CD14-positive monocyte (primary cell): Measurements from ENCODE around the gene SLC32A1. TPM values are rescaled to one million over a fixed set of nuclear protein-coding genes. Genes with fewer than 3 reads are reported as not detected.

Experiments
- DNase-seq, 3 donors: peaks; one replicate each; pipeline ENCODE4 v3.0.0-alpha.2; 2011 to 2022
- H2AFZ ChIP-seq: 2 replicates; pipeline ENCODE4 v1.6.0; 2012; ENCODE audit warnings: mild to moderate bottlenecking, low read depth, low read length, inconsistent platforms; ENCODE audit not compliant: insufficient read depth, poor library complexity, severe bottlenecking
- H3K27ac ChIP-seq, 2 donors: 1 replicate in 1 of 2; 2 replicates in 1 of 2; pipeline ENCODE4 v1.5.1; 2012 to 2013; ENCODE audit warnings: low read length in 2 of 2, control low read depth in 1 of 2, inconsistent platforms in 1 of 2, low read depth in 1 of 2, mild to moderate bottlenecking in 1 of 2
- H3K27me3 ChIP-seq, 2 donors: one replicate each; pipeline versions ENCODE4 v1.6.0 to v1.6.1; 2011 to 2013; ENCODE audit warnings: low read length in 2 of 2; ENCODE audit not compliant: control insufficient read depth in 2 of 2, insufficient read depth in 2 of 2
- H3K36me3 ChIP-seq, 2 donors: replicated peaks in 1 of 2; 1 replicate in 1 of 2; 2 replicates in 1 of 2; pipeline versions ENCODE4 v1.5.1 to v1.6.1; 2012 to 2013; ENCODE audit warnings: low read length in 2 of 2, control low read depth in 1 of 2, inconsistent platforms in 1 of 2, mild to moderate bottlenecking in 1 of 2; ENCODE audit not compliant: insufficient read depth in 2 of 2, control insufficient read depth in 1 of 2
- H3K4me1 ChIP-seq, 2 donors: 1 replicate in 1 of 2; 2 replicates in 1 of 2; pipeline versions ENCODE4 v1.5.1 to v1.6.1; 2012 to 2013; ENCODE audit warnings: low read length in 2 of 2, control low read depth in 1 of 2, inconsistent platforms in 1 of 2, mild to moderate bottlenecking in 1 of 2, moderate library complexity in 1 of 2; ENCODE audit not compliant: insufficient read depth in 2 of 2, control insufficient read depth in 1 of 2
- H3K4me2 ChIP-seq: replicated peaks from 2 replicates; pipeline ENCODE3; 2012; ENCODE audit warnings: low read length, moderate library complexity, mild to moderate bottlenecking; ENCODE audit not compliant: poor library complexity, severe bottlenecking; ENCODE audit errors: extremely low read depth
- H3K4me3 ChIP-seq, 3 experiments: fragments of 200-600 bp in 1 of 3; sonication (generic) in 1 of 3; replicated peaks in 1 of 3; 1 replicate in 2 of 3; 2 replicates in 1 of 3; pipeline ENCODE4 v1.5.1; 2011 to 2013; ENCODE audit warnings: low read length in 3 of 3, mild to moderate bottlenecking in 3 of 3, control low read depth in 2 of 3, low read depth in 2 of 3, inconsistent platforms in 1 of 3, moderate library complexity in 1 of 3
- H3K79me2 ChIP-seq: 2 replicates; pipeline ENCODE4 v1.6.0; 2012; ENCODE audit warnings: mild to moderate bottlenecking, control low read depth, inconsistent platforms, low read length, moderate library complexity; ENCODE audit not compliant: insufficient read depth
- H3K9ac ChIP-seq: 2 replicates; pipeline ENCODE4 v1.6.0; 2017; ENCODE audit warnings: low read length, mild to moderate bottlenecking; ENCODE audit not compliant: insufficient read depth, poor library complexity, severe bottlenecking
- H3K9me3 ChIP-seq, 2 donors: replicated peaks in 1 of 2; 1 replicate in 1 of 2; 2 replicates in 1 of 2; pipeline versions ENCODE4 v1.5.1 to v1.6.1; 2012 to 2013; ENCODE audit warnings: low read length in 2 of 2, control low read depth in 1 of 2; ENCODE audit not compliant: control insufficient read depth in 1 of 2, insufficient read depth in 1 of 2
- H4K20me1 ChIP-seq: 2 replicates; pipeline ENCODE4 v1.6.0; 2012; ENCODE audit warnings: mild to moderate bottlenecking, low read length, control low read depth, moderate library complexity; ENCODE audit not compliant: insufficient read depth
- H3K27ac Mint-ChIP-seq, 7 donors: one replicate each; pipeline ENCODE4 v1.8.0; 2020; ENCODE audit warnings: mild to moderate bottlenecking in 7 of 7, mixed read lengths in 7 of 7, moderate library complexity in 6 of 7, inconsistent platforms in 2 of 7
- H3K27me3 Mint-ChIP-seq, 3 donors: one replicate each; pipeline ENCODE4 v1.8.0; 2021 to 2022; ENCODE audit warnings: low read depth in 3 of 3, mild to moderate bottlenecking in 3 of 3, mixed read lengths in 3 of 3, moderate library complexity in 3 of 3, inconsistent platforms in 1 of 3
- H3K36me3 Mint-ChIP-seq, 2 donors: one replicate each; pipeline ENCODE4 v1.8.0; 2020; ENCODE audit warnings: mixed read lengths in 2 of 2, inconsistent platforms in 1 of 2, mild to moderate bottlenecking in 1 of 2
- H3K4me1 Mint-ChIP-seq: one replicate; pipeline ENCODE4 v1.8.0; 2020; ENCODE audit warnings: mild to moderate bottlenecking, mixed read lengths
- H3K4me3 Mint-ChIP-seq, 2 donors: one replicate each; pipeline ENCODE4 v1.8.0; 2020; ENCODE audit warnings: mild to moderate bottlenecking in 2 of 2, mixed read lengths in 2 of 2, moderate library complexity in 1 of 2
- H3K9me3 Mint-ChIP-seq, 7 donors: one replicate each; pipeline ENCODE4 v1.8.0; 2020 to 2022; ENCODE audit warnings: mixed read lengths in 7 of 7, mild to moderate bottlenecking in 6 of 7, moderate library complexity in 6 of 7, inconsistent platforms in 2 of 7
- CTCF ChIP-seq: fragments of 200-600 bp; IDR thresholded peaks from one replicate; pipeline ENCODE4 v1.8.0; 2022; ENCODE audit warnings: antibody characterized with exemption, mild to moderate bottlenecking
- WGBS: methylation state at CpG from one replicate; pipeline ENCODE4 v1.1.5; 2013; ENCODE audit warnings: missing lambda C conversion rate; ENCODE audit not compliant: insufficient coverage; 5-methylcytosine and 5-hydroxymethylcytosine counted together
- intact Hi-C, 2 donors: fragments of 100-400 bp; cut with micrococcal nuclease; formaldehyde crosslinking; loops; one replicate each; pipeline versions ENCODE4 v1.15.0 to v1.15.1; 2023
- polyA plus RNA-seq, 3 donors: library from polyadenylated mRNA; depleted of rRNA in 1 of 3; unstranded in 2 of 3; stranded (reverse) in 1 of 3; fragments of 300-500 nt in 2 of 3; fragments of >200 nt in 1 of 3; fragmentation: Illumina TruSeq in 2 of 3; gene quantifications; 1 replicate in 2 of 3; 2 replicates in 1 of 3; pipeline ENCODE4 v1.2.3, GENCODE V29; 2012 to 2021

Gene SLC32A1
- polyA plus RNA-seq, 3 donors = not detected

GRCh38 chr20:38676576-38676975 lies 47.7 kb upstream of the SLC32A1 start:
- peaks cover 0 to 6% of the 10 kb centered on the region in 2 donors for H3K36me3 Mint-ChIP-seq
- Histone ChIP-seq H3K4me3 (no peak overlapping the region), H2AFZ (no peak overlapping the region), H3K9me3 (peaks cover 0 to 6% of the 10 kb centered on the region in 2 donors), H3K79me2 (no peaks in the 10 kb centered on the region), H3K36me3 (no peaks in the 10 kb centered on the region), H3K27ac (no peak overlapping the region), H4K20me1 (no peaks in the 10 kb centered on the region), H3K4me2 (no peak overlapping the region), H3K4me1 (peaks cover 8 to 10% of the 10 kb centered on the region in 2 donors), H3K27me3 (peaks cover 20 to 39% of the 10 kb centered on the region in 2 donors), H3K9ac (no peak overlapping the region)
- H3K27me3 Mint-ChIP-seq = peaks cover 36 to 51% (median 44%) of the 10 kb centered on the region in 3 donors
- H3K4me1 Mint-ChIP-seq = peaks cover 10% of the 10 kb centered on the region
- H3K27ac Mint-ChIP-seq = peak overlapping the region in 1 of 7 donors; percentile 13
- intact Hi-C loops = no loop called here
- H3K9me3 Mint-ChIP-seq = peaks cover 2 to 27% (median 9%) of the 10 kb centered on the region in 7 donors
- no peak overlapping the region for H3K4me3 Mint-ChIP-seq
- no peak for DNase-seq
- no peak for TF ChIP-seq CTCF
- 87% methylated on average over 4 of the region's 5 CpGs for WGBS

- H3K9me3 Mint-ChIP-seq = peaks cover 0 to 5% (median 0%) of the 10 kb centered on the region in 7 donors
- no peak overlapping the region for H3K4me2 ChIP-seq
- intact Hi-C loops = no loop called here
- H3K27me3 ChIP-seq = peaks cover under 1 to 2% of the 10 kb centered on the region in 2 donors
- H3K4me3 ChIP-seq = no peak overlapping the region
- no peak for TF ChIP-seq CTCF
- no peaks in the 10 kb centered on the region for H3K4me1 ChIP-seq
- no peaks in the 10 kb centered on the region for H3K36me3 ChIP-seq
- H3K4me3 Mint-ChIP-seq = no peak overlapping the region
- 50% methylated on average over 1 of the region's 9 CpGs for WGBS
- no peaks in the 10 kb centered on the region for H3K79me2 ChIP-seq
- H2AFZ ChIP-seq = no peak overlapping the region
- H3K27ac Mint-ChIP-seq = no peak overlapping the region
- H4K20me1 ChIP-seq = no peaks in the 10 kb centered on the region
- H3K36me3 Mint-ChIP-seq = no peaks in the 10 kb centered on the region
- no peak overlapping the region for H3K27ac ChIP-seq
- H3K27me3 Mint-ChIP-seq = peaks cover 0 to 17% (median 5%) of the 10 kb centered on the region in 3 donors
- no peaks in the 10 kb centered on the region for H3K4me1 Mint-ChIP-seq
- H3K9me3 ChIP-seq = no peaks in the 10 kb centered on the region
- DNase-seq = no peak
- H3K9ac ChIP-seq = no peak overlapping the region
Observed at GRCh38 chr20:38680500-38681306, 43.6 kb upstream of the SLC32A1 start.
